ENCODE results near the gene TSC1.

Gene TSC1

GRCh38 chr9:132863096-132863495 lies 81.3 kb downstream of the TSC1 start:
- DNase-seq (ENCODE audit: low spot score): no peak
- no peak for TF ChIP-seq CTCF (conservative IDR thresholded peaks at IDR 0.05; ENCODE audit: low read depth)
- ChIA-PET POLR2A (ENCODE audit: low non-redundant PET) (no interaction called here), CTCF (no interaction called here)
- no peak overlapping the region for H3K27ac ChIP-seq

DNA sequence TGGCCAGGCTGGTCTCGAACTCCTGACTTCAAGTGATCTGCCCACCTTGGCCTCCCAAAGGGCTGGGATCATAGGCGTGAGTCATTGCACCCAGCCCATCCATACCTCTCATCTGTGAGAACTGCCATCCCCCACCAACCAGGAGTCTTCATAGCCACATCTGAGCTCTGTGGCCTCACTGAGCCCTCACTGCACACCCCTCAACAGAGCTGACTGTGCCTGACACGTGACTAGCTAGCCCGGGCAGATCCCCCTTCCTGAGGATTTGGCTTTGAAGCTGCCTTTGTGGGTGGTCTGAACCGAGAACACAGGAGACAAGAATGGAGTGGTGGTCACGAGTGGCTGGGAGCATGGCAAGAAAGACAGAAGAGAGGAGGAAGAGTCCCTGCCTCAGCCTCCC lies 81.9 kb downstream of the TSC1 start:
- CTCF ChIA-PET: no interaction called here

DNA sequence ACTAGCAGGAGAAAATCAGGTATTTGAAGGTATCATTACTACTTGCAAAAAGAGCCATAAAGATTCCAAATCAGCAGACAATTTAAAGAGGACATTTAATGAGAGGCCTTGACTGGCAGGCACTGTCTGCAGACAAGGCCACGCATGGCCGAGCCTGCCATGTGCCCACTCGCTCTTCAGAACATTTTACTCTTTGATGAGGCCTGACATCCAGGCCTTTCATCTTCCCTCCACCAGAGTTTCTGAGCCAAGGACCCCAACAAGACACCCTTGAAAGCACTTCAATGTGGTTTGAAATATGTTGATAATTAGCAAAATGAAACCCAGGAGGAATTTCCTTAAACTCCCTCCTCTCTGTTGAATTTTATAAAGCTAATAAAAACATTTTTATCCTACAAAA lies 82.8 kb downstream of the TSC1 start:
- TF ChIP-seq CTCF (conservative IDR thresholded peaks at IDR 0.05; ENCODE audit: low read depth): no peak
- ChIA-PET CTCF (interaction anchor here (0.7 kb wide), 1 partner anchor 905 kb away, joined by 3 read pairs; no protein-coding TSS in a partner anchor), POLR2A (ENCODE audit: low non-redundant PET) (interaction anchor here (0.6 kb wide), 1 partner anchor 109 kb away, joined by 3 read pairs; no protein-coding TSS in a partner anchor)
- H3K27ac ChIP-seq: no peak overlapping the region
- no peak for DNase-seq (ENCODE audit: low spot score)

More for the DNA sequence above, 81.9 kb downstream of the TSC1 start:
- no peak overlapping the region for H3K27ac ChIP-seq
- POLR2A ChIA-PET (ENCODE audit: low non-redundant PET): no interaction called here
- no peak for DNase-seq (ENCODE audit: low spot score)
- TF ChIP-seq CTCF (conservative IDR thresholded peaks at IDR 0.05; ENCODE audit: low read depth): no peak

GRCh38 chr9:132858751-132859150 lies 85.7 kb downstream of the TSC1 start:
- H3K27ac ChIP-seq: no peak overlapping the region
- ChIA-PET POLR2A (ENCODE audit: low non-redundant PET) (no interaction called here), CTCF (no interaction called here)
- no peak for TF ChIP-seq CTCF (conservative IDR thresholded peaks at IDR 0.05; ENCODE audit: low read depth)
- no peak for DNase-seq (ENCODE audit: low spot score)

GRCh38 chr9:132857616-132858342 lies 86.6 kb downstream of the TSC1 start:
- TF ChIP-seq CTCF (conservative IDR thresholded peaks at IDR 0.05; ENCODE audit: low read depth): no peak
- ChIA-PET POLR2A (ENCODE audit: low non-redundant PET) (no interaction called here), CTCF (interaction anchor here (1.4 kb wide), 1 partner anchor 15 kb away, joined by 4 read pairs; no protein-coding TSS in a partner anchor)
- no peak overlapping the region for H3K27ac ChIP-seq
- DNase-seq (ENCODE audit: low spot score): no peak

DNA sequence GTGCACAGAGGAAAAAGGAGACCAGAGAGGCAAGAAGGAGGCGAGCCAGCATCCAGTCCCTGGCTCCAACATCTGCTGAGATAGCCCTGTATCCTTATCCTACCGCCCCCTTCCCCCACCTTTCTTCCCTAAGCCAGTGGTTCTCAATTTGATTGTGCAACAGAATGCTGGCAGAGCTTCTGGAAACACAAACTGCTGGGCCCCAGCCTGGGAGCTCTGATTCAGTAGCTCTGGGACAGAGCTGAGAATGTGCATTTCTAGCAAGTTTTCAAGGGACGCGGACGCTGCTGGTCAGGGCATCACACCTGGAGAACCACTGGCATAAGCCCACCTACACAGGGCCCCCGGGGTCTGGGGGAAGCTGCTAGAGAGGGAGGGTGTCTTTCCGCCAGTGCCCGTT lies 87.4 kb downstream of the TSC1 start:
- ChIA-PET CTCF (interaction anchor here (1.4 kb wide), 1 partner anchor 14 kb away, joined by 4 read pairs; no protein-coding TSS in a partner anchor), POLR2A (ENCODE audit: low non-redundant PET) (no interaction called here)
- DNase-seq (ENCODE audit: low spot score): no peak
- TF ChIP-seq CTCF (conservative IDR thresholded peaks at IDR 0.05; ENCODE audit: low read depth): no peak
- H3K27ac ChIP-seq: no peak overlapping the region

Data from RWPE1 (cell line).